Mesodermal cell (in vitro differentiated cells): Measurements from ENCODE around the gene SPATS2L. TPM values are rescaled to one million over a fixed set of nuclear protein-coding genes. Genes with fewer than 3 reads are reported as not detected.

Experiments
- H3K27ac ChIP-seq: 2 replicates; pipeline ENCODE4 v1.7.0; 2013; ENCODE audit warnings: mild to moderate bottlenecking, low read depth, low read length, moderate library complexity; ENCODE audit not compliant: severe bottlenecking
- H3K36me3 ChIP-seq: 2 replicates; pipeline ENCODE4 v1.7.1; 2013; ENCODE audit warnings: mild to moderate bottlenecking, low read length, moderate library complexity; ENCODE audit not compliant: control insufficient read depth, insufficient read depth
- H3K4me1 ChIP-seq: one replicate; pipeline ENCODE4 v1.7.1; 2013; ENCODE audit warnings: mild to moderate bottlenecking, low read length; ENCODE audit not compliant: insufficient read depth, control insufficient read depth, poor library complexity, severe bottlenecking
- H3K4me3 ChIP-seq: 2 replicates; pipeline ENCODE4 v1.7.0; 2013; ENCODE audit warnings: low read length, control low read depth, mild to moderate bottlenecking; ENCODE audit not compliant: insufficient read depth, poor library complexity, severe bottlenecking; ENCODE audit errors: extremely low read depth
- H3K9me3 ChIP-seq: 2 replicates; pipeline ENCODE4 v1.7.1; 2013; ENCODE audit warnings: mild to moderate bottlenecking, low read length, moderate library complexity; ENCODE audit not compliant: control insufficient read depth
- WGBS, 2 experiments: methylation state at CpG; one replicate each; pipeline ENCODE4 v1.1.5; 2013; ENCODE audit warnings: missing lambda C conversion rate in 2 of 2; ENCODE audit not compliant: insufficient coverage in 2 of 2; 5-methylcytosine and 5-hydroxymethylcytosine counted together
- polyA plus RNA-seq, 2 experiments: library from polyadenylated mRNA; stranded (reverse); fragments of 50-300 nt; gene quantifications; one replicate each; pipeline ENCODE4 v1.2.3, GENCODE V29; 2013

Gene SPATS2L
- polyA plus RNA-seq (2013, experiment 1 of 2): 138 TPM
- 132 TPM for polyA plus RNA-seq (2013, experiment 2 of 2)

DNA sequence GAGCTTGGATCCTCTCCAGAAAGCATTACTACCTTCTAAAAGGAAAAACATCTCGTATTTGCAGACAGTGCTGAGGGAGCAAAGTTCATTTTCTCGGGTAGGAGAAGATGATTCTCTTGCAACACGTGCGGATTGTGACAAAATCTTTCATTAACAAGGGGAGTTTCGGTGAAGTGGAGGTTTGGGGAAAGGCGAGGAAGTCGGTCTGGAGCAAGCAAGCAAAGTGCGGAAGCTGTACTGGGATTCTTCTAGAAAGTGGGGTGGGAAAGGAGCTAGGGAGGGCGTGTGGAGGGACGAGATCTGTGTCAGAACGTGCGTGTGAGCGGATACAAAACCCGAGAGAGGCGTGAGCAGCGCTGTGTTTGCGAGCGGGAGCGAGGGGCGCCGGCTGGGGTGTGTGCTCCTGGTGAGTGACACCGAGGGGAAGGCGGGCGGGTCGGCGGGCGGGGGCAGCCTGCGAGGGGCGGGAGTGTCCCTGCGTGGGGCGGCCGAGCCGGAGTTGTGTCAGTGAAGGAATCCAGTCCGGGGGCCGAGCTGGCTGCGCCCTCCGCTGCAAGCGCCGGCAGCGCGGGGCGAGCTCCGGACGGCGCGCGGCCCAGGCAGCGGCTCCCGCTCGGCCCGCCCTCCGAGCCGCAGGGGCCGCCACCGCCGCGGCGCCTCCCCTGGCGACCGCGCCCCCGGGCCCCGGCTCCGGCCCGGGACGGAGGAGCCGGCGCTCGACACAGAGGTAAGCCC, at the start of gene SPATS2L:
SPATS2L (plus strand) TSS at position 498 of the 735 bp plus-strand sequence. CDS start 82,552 bp downstream, outside the sequence.
- H3K36me3 ChIP-seq: peaks cover 6% of the 10 kb centered on the region
- no peaks in the 10 kb centered on the region for H3K9me3 ChIP-seq
- H3K4me1 ChIP-seq: peaks cover 44% of the 10 kb centered on the region
- peak within 1 kb of the TSS; percentile 78 for H3K4me3 ChIP-seq
- 1% methylated on average over 37 to 53 of the region's 69 CpGs for WGBS, 2 experiments
- H3K27ac ChIP-seq: peak within 1 kb of the TSS; percentile 90

GRCh38 chr2:200257570-200257969, 48.9 kb upstream of the SPATS2L start:
- H3K27ac ChIP-seq: no peak overlapping the region
- no peaks in the 10 kb centered on the region for H3K9me3 ChIP-seq
- H3K4me3 ChIP-seq: no peak overlapping the region
- H3K36me3 ChIP-seq: no peaks in the 10 kb centered on the region
- 93 to 96% methylated on average over 2 to 4 of the region's 6 CpGs for WGBS, 2 experiments
- peaks cover 12% of the 10 kb centered on the region for H3K4me1 ChIP-seq

DNA sequence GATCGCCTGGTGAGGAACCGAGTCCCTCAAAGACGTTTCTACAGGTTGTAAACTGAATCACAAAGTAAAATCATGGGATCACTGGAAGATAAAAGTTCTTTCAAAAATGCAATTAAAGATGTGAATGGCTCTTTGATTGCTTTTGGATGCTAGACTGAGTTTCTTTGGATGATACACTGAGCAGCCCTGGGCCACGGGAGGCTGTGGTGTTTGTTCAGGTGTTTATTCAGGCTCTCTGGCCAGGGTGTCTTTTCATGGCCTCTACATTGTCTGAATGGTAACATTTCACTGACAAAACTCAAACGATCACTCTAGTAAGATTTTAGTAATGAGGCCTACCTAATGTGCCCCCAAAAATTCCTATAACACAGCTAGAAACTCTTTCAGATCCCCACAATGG, 48.4 kb upstream of the SPATS2L start:
- Histone ChIP-seq H3K36me3 (no peaks in the 10 kb centered on the region), H3K4me3 (no peak overlapping the region), H3K9me3 (no peaks in the 10 kb centered on the region), H3K27ac (no peak overlapping the region), H3K4me1 (peaks cover 9% of the 10 kb centered on the region)
- WGBS, 2 experiments: 95 to 100% methylated on average over 3 to 4 of the region's 5 CpGs

DNA sequence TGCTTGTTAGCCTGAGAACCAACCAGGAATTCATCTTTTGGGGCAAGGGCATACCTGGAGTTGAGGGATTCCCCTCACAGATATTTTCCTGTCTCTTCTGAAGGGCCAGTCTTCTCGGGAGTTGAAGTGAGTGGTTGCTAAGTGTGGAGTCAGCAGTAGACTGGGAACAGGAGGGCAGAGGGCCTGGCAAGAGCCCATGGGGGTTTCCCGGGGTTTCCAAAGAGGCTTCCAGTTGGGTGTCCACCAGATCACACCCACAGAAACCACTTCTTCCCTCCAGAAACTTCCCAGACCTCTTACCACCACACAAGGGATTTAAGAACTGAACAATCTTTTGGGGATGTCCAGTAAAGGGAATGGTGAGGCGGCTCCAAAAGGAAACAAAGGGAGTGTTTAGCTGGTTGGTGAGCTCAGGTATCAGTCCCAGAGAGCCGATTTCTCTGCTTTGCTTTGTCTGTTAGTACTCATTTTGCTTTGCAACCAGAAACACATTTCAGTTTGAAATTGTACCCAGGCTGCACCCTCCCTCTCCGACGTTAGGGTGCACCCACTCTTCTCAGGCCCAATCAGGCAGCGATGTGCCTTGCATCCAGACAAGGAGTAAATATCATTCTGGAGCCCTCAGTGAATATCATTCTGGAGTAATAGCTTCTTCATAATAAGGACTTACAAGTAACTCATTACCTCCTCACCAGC, 47.5 kb upstream of the SPATS2L start:
- Histone ChIP-seq H3K4me1 (no peaks in the 10 kb centered on the region), H3K4me3 (no peak overlapping the region), H3K36me3 (no peaks in the 10 kb centered on the region), H3K9me3 (no peaks in the 10 kb centered on the region), H3K27ac (no peak overlapping the region)
- WGBS, 2 experiments: 96 to 100% methylated on average over 1 to 4 of the region's 7 CpGs

GRCh38 chr2:200259577-200259957, 46.9 kb upstream of the SPATS2L start:
- no peak overlapping the region for H3K27ac ChIP-seq
- no peaks in the 10 kb centered on the region for H3K9me3 ChIP-seq
- no peak overlapping the region for H3K4me3 ChIP-seq
- H3K4me1 ChIP-seq: no peaks in the 10 kb centered on the region
- no peaks in the 10 kb centered on the region for H3K36me3 ChIP-seq
- WGBS, 2 experiments: 96 to 98% methylated on average over 4 of the region's 5 CpGs

GRCh38 chr2:200262047-200262446, 44.4 kb upstream of the SPATS2L start:
- no peaks in the 10 kb centered on the region for H3K9me3 ChIP-seq
- H3K4me3 ChIP-seq: no peak overlapping the region
- H3K27ac ChIP-seq: no peak overlapping the region
- H3K36me3 ChIP-seq: no peaks in the 10 kb centered on the region
- 100% methylated on average over 2 of the region's 2 CpGs for WGBS, 2 experiments
- no peaks in the 10 kb centered on the region for H3K4me1 ChIP-seq

GRCh38 chr2:200263279-200263678, 43.2 kb upstream of the SPATS2L start:
- H3K9me3 ChIP-seq: no peaks in the 10 kb centered on the region
- H3K4me1 ChIP-seq: no peaks in the 10 kb centered on the region
- 100% methylated on average over 1 of the region's 1 CpG; no CpG with 5 or more reads in 1 of the 2 experiments for WGBS, 2 experiments
- no peak overlapping the region for H3K27ac ChIP-seq
- no peak overlapping the region for H3K4me3 ChIP-seq
- no peaks in the 10 kb centered on the region for H3K36me3 ChIP-seq

- H3K27ac ChIP-seq: no peak overlapping the region
- no peaks in the 10 kb centered on the region for H3K9me3 ChIP-seq
- WGBS, 2 experiments: no CpG with 5 or more reads among the region's 2 CpGs
- no peak overlapping the region for H3K4me3 ChIP-seq
- H3K36me3 ChIP-seq: no peaks in the 10 kb centered on the region
- H3K4me1 ChIP-seq: no peaks in the 10 kb centered on the region
These were observed 41.9 kb upstream of the SPATS2L start for GRCh38 chr2:200264631-200265030.

DNA sequence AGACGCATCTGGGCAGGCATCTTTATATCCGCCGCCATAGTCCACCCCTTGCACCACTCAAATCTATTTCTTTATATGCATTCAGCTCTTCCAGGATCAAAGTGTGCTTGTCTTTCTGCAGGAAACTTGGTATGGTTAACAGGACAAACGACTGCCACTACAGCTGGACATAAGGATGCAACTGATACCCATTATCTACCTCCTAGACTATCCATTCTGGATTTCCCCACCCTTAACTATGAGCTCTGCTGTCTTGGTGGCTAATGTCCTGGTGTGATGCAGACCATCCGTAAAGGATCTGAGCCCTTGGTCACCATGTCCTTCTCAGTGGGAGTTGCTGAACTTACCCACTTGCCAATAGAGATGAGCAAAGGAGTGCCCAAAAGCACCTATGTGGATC, 40.1 kb upstream of the SPATS2L start:
- H3K36me3 ChIP-seq: no peaks in the 10 kb centered on the region
- no peak overlapping the region for H3K27ac ChIP-seq
- no peaks in the 10 kb centered on the region for H3K4me1 ChIP-seq
- WGBS, 2 experiments: 90 to 95% methylated on average over 1 to 4 of the region's 5 CpGs
- H3K4me3 ChIP-seq: no peak overlapping the region
- H3K9me3 ChIP-seq: no peaks in the 10 kb centered on the region

DNA sequence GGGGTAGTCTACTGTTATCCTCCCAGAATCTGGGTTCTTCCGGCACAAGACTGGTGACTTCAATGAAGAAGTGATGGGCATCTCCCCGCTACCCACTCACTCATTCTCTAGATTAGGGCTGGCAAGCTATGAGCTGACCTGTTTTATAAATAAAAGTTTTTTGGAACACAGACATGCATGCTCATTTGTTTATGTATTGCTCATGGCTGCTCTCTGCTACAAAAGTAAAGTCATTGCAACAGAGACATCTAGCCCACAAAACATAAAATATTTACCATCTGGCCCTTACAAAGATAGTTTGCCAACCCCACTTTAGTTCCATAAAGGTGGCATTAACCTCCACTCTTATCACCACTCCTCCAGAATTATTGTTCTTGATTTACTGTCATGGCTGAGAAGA, 39.1 kb upstream of the SPATS2L start:
- 100% methylated on average over 1 of the region's 2 CpGs; no CpG with 5 or more reads in 1 of the 2 experiments for WGBS, 2 experiments
- Histone ChIP-seq H3K36me3 (no peaks in the 10 kb centered on the region), H3K9me3 (no peaks in the 10 kb centered on the region), H3K4me1 (no peaks in the 10 kb centered on the region), H3K27ac (no peak overlapping the region), H3K4me3 (no peak overlapping the region)

- Histone ChIP-seq H3K4me3 (no peak overlapping the region), H3K9me3 (no peaks in the 10 kb centered on the region), H3K27ac (no peak overlapping the region), H3K4me1 (peaks cover 11% of the 10 kb centered on the region), H3K36me3 (no peaks in the 10 kb centered on the region)
- 83 to 100% methylated on average over 1 of the region's 1 CpG for WGBS, 2 experiments
These were observed 35.8 kb upstream of the SPATS2L start for GRCh38 chr2:200270732-200271131.
